Urinary bladder (tissue), 4 donors: ENCODE data around the gene APIP. TPM values are rescaled to one million over a fixed set of nuclear protein-coding genes. Genes with fewer than 3 reads are reported as not detected.
"Not testable (repeated sequence)": the region's sequence is repeated elsewhere in the genome, so short reads cannot be mapped to it uniquely, and the experiment has no call there.

Experiments used
- DNase-seq: peaks from one replicate; pipeline ENCODE4 v3.0.0-alpha.2; 2015; ENCODE audit errors: extremely low spot score
- H3K27ac ChIP-seq: one replicate; pipeline ENCODE4 v1.5.1; 2013; ENCODE audit warnings: low read depth, mild to moderate bottlenecking, moderate library complexity
- H3K36me3 ChIP-seq: one replicate; pipeline ENCODE4 v1.6.1; 2013; ENCODE audit warnings: mild to moderate bottlenecking, moderate library complexity; ENCODE audit not compliant: insufficient read depth
- H3K4me1 ChIP-seq: one replicate; pipeline ENCODE4 v1.6.1; 2013; ENCODE audit warnings: mild to moderate bottlenecking, moderate library complexity; ENCODE audit not compliant: insufficient read depth
- H3K4me3 ChIP-seq: one replicate; pipeline ENCODE4 v1.5.1; 2013; ENCODE audit warnings: low read depth, low read length
- WGBS: extraction: QIAGEN DNeasy Blood & Tissue Kit; methylation state at CpG from one replicate; pipeline ENCODE4 v1.1.7; 2013; 5-methylcytosine and 5-hydroxymethylcytosine counted together
- polyA plus RNA-seq: library from polyadenylated mRNA; stranded (reverse); fragments of 200-250 nt; gene quantifications from one replicate; pipeline ENCODE4 v1.2.3, GENCODE V29; 2013
- total RNA-seq: library from RNA; depleted of rRNA; stranded (reverse); fragments of >200 nt; gene quantifications from one replicate; pipeline ENCODE4 v1.2.3, GENCODE V29; 2014
- donor health status: healthy with polysubstance abuse.
- donor health status: healthy.

APIP gene
- total and polyA plus RNA-seq, 2 donors = 31.0 to 36.6 TPM

- not testable (repeated sequence) for H3K27ac ChIP-seq, H3K4me1 ChIP-seq, H3K4me3 ChIP-seq, H3K36me3 ChIP-seq, DNase-seq
- 97% methylated on average over 10 of the region's 10 CpGs for WGBS
These were observed 2.6 kb downstream of the APIP start for GRCh38 chr11:34913556-34913955.

- DNase-seq = no peak
- no peak overlapping the region for H3K4me3 ChIP-seq
- WGBS = 82% methylated on average over 2 of the region's 2 CpGs
- H3K27ac ChIP-seq = no peak overlapping the region
- H3K36me3 ChIP-seq = peaks cover 3% of the 10 kb centered on the region
- no peaks in the 10 kb centered on the region for H3K4me1 ChIP-seq
These were observed 4.5 kb downstream of the APIP start for GRCh38 chr11:34911676-34912075.

GRCh38 chr11:34910817-34911216 is 5.4 kb downstream of the APIP start:
- H3K4me1 ChIP-seq = no peaks in the 10 kb centered on the region
- H3K36me3 ChIP-seq = peaks cover 3% of the 10 kb centered on the region
- H3K27ac ChIP-seq = no peak overlapping the region
- no peak for DNase-seq
- no peak overlapping the region for H3K4me3 ChIP-seq
- 98% methylated on average over 1 of the region's 1 CpG for WGBS

GRCh38 chr11:34909955-34910354 is 6.2 kb downstream of the APIP start:
- Histone ChIP-seq H3K4me3 (no peak overlapping the region), H3K4me1 (no peaks in the 10 kb centered on the region), H3K27ac (no peak overlapping the region), H3K36me3 (peaks cover 3% of the 10 kb centered on the region)
- no peak for DNase-seq
- WGBS = 82% methylated on average over 4 of the region's 4 CpGs

- H3K36me3 ChIP-seq = peaks cover 3% of the 10 kb centered on the region
- DNase-seq = no peak
- WGBS = 73% methylated on average over 6 of the region's 6 CpGs
- no peaks in the 10 kb centered on the region for H3K4me1 ChIP-seq
- no peak overlapping the region for H3K27ac ChIP-seq
- H3K4me3 ChIP-seq = no peak overlapping the region
These were observed 6.8 kb downstream of the APIP start for GRCh38 chr11:34909415-34909814.

- H3K27ac ChIP-seq = no peak overlapping the region
- no peak for DNase-seq
- no peaks in the 10 kb centered on the region for H3K4me1 ChIP-seq
- WGBS = 90% methylated on average over 3 of the region's 3 CpGs
- no peak overlapping the region for H3K4me3 ChIP-seq
- peaks cover 2% of the 10 kb centered on the region for H3K36me3 ChIP-seq
These were observed 8.1 kb downstream of the APIP start for GRCh38 chr11:34907934-34908593.

- no peak overlapping the region for H3K27ac ChIP-seq
- H3K4me3 ChIP-seq = no peak overlapping the region
- WGBS = 94% methylated on average over 7 of the region's 7 CpGs
- no peaks in the 10 kb centered on the region for H3K4me1 ChIP-seq
- DNase-seq = no peak
- H3K36me3 ChIP-seq = peaks cover under 1% of the 10 kb centered on the region
These were observed 10.5 kb downstream of the APIP start for GRCh38 chr11:34905666-34906065.

- Histone ChIP-seq H3K4me3 (no peak overlapping the region), H3K27ac (no peak overlapping the region), H3K4me1 (no peaks in the 10 kb centered on the region), H3K36me3 (no peaks in the 10 kb centered on the region)
- 89% methylated on average over 3 of the region's 3 CpGs for WGBS
- no peak for DNase-seq
These were observed 11.7 kb downstream of the APIP start for GRCh38 chr11:34904421-34904955.

- Histone ChIP-seq H3K27ac (no peak overlapping the region), H3K4me1 (no peaks in the 10 kb centered on the region), H3K36me3 (no peaks in the 10 kb centered on the region), H3K4me3 (no peak overlapping the region)
- 97% methylated on average over 5 of the region's 5 CpGs for WGBS
- no peak for DNase-seq
These were observed 16.6 kb downstream of the APIP start for GRCh38 chr11:34899633-34900016.

GRCh38 chr11:34898474-34898873 is 17.7 kb downstream of the APIP start:
- DNase-seq = no peak
- Histone ChIP-seq H3K36me3 (no peaks in the 10 kb centered on the region), H3K4me3 (no peak overlapping the region), H3K4me1 (no peaks in the 10 kb centered on the region), H3K27ac (no peak overlapping the region)
- WGBS = 91% methylated on average over 10 of the region's 10 CpGs

- Histone ChIP-seq H3K27ac (no peak overlapping the region), H3K36me3 (no peaks in the 10 kb centered on the region), H3K4me1 (no peaks in the 10 kb centered on the region), H3K4me3 (no peak overlapping the region)
- 93% methylated on average over 3 of the region's 3 CpGs for WGBS
- no peak for DNase-seq
These were observed 18.9 kb downstream of the APIP start for GRCh38 chr11:34897171-34897870.

GRCh38 chr11:34896191-34896590 is 20.0 kb downstream of the APIP start:
- WGBS = 94% methylated on average over 3 of the region's 3 CpGs
- H3K4me1 ChIP-seq, DNase-seq: not testable (repeated sequence)

GRCh38 chr11:34893416-34893815 is 22.8 kb downstream of the APIP start:
- H3K4me1 ChIP-seq = no peaks in the 10 kb centered on the region
- no peaks in the 10 kb centered on the region for H3K36me3 ChIP-seq
- 85% methylated on average over 1 of the region's 1 CpG for WGBS
- DNase-seq = no peak
- no peak overlapping the region for H3K4me3 ChIP-seq
- H3K27ac ChIP-seq = no peak overlapping the region

More at GRCh38 chr11:34896191-34896590, 20.0 kb downstream of the APIP start:
- not testable (repeated sequence) for H3K27ac ChIP-seq, H3K4me3 ChIP-seq, H3K36me3 ChIP-seq

- WGBS = 89% methylated on average over 3 of the region's 3 CpGs
- H3K36me3 ChIP-seq = peaks cover 2% of the 10 kb centered on the region
- H3K27ac ChIP-seq = no peak overlapping the region
- H3K4me1 ChIP-seq = no peaks in the 10 kb centered on the region
- no peak for DNase-seq
- H3K4me3 ChIP-seq = no peak overlapping the region
These were observed 24.6 kb downstream of the APIP start for GRCh38 chr11:34891611-34892010.
